GM21423 (cell line): ENCODE data around the gene ALAS2.
"Not testable (repeated sequence)": the region's sequence is repeated elsewhere in the genome, so short reads cannot be mapped to it uniquely, and the experiment has no call there.

Experiments
- ATAC-seq: cut with Tn5 transposase; IDR thresholded peaks from one replicate; pipeline ENCODE4 v1.9.1; 2021; ENCODE audit warnings: mild to moderate bottlenecking, moderate library complexity; ENCODE audit not compliant: unreplicated experiment

The ALAS2 gene

DNA sequence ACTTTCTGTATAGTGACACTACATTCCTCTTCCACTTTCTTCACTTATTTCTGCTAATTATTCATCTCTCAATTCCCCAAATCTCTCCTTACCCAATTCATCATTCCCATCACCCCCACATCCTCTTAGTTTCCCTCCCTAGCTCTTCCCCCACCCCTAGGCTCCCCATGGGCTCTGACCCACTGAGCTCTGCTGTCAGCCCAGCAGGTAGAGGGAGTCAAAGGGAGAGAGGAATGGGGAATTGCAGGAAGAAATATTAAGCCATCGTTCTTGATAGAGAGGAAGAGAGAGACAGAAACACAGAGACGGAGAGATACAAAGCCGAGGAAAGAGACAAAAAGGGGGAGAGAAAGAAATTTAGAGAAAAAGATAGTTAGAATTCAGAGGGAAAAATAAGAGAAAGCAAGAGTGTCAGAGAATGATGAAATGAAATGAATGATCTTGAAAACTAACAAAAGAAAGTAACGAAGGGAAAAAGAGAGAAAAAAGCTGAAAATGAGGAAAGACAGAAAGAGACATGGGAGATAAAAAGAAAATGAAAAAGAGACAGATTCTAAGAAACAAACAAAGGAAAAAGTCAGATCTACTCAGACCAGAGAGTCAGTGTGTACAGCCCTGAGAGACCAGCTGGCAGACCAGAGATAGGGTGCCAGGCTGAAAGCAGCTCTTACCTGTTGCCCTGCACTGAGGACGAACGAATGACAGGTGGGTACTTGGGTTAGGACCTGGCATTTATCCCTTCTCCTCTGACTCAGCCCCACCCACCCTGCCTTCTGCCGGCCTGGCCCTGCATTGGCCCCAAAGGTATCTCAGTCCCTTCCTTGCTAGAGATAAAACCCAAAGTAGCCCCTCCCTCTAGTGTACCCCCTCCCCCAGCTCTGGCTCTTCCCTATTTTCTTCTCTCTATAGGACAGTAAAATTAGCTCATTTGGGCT, at the start of gene ALAS2:
TSS of gene ALAS2 (minus strand) at position 707 of the 935 bp plus-strand sequence. CDS start 4,977 bp downstream, outside the sequence.
- no peak for ATAC-seq

GRCh38 chrX:55074851-55075467, 44.2 kb upstream of the ALAS2 start, which contains the start of gene PAGE2B:
PAGE2B (plus strand) TSS chrX:55075030; CDS start chrX:55076042, 1,012 bp downstream.
- ATAC-seq: no peak

DNA sequence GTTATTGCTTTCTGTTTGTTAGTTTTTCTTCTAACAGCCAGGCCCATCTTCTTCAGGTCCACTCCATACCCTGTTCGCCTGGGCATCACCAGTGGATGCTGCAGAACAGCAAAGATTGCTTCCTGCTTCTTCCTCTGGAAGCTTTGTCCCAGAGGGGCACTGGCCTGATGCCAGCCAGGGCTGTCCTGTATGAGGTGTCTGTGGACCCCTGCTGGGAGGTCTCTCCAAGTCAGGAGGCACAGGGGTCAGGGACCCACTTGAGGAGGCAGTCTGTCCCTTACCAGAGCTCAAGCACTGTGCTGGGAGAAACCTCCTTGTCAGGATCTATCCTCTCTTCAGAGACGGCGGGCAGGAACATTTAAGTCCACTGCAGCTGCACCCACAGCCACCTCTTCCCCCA, 41.5 kb upstream of the ALAS2 start:
- no peak for ATAC-seq

DNA sequence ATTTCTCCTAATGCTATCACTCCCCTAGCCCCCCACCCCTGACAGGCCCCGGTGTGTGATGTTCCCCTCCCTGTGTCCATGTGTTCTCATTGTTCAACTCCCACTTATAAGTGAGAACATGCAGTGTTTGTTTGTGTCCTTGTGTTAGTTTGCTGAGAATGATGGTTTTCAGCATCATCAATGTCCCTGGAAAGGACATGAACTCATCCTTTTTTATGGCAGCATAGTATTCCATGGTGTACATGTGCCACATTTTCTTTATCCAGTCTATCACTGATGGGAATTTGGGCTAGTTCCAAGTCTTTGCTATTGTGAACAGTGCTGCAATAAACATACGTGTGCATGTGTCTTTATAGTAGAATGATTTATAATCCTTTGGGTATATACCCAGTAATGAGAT, 36.4 kb upstream of the ALAS2 start:
- ATAC-seq: not testable (repeated sequence)

DNA sequence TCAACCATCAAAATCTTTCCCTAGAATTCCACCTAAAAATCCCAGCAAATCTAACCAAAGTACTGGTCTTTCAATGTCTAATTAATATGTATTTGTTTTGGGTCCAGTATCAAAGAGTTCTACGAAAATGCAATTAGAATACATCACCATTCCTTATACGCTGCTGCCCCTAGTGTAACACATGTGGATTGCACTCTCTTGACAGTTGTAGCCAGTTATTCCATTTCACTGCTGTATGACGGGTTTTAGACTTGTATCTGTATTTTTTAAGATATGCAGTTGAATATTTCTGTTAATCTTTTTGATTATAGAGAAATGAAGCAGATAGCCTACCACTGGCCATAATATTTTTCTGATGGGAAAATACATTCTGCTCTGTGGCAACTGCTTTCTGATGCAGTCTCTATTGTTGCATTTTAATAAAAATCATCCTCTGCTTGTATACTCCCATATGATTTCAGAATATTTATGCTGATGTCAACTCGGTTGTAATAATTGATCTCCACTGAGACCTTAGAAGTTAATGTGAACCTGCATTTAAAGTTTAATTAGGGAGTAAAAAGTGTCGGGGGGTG, 27.0 kb upstream of the ALAS2 start:
- no peak for ATAC-seq

GRCh38 chrX:55056820-55057674, 26.3 kb upstream of the ALAS2 start:
- ATAC-seq: no peak

GRCh38 chrX:55050599-55050998, 19.8 kb upstream of the ALAS2 start:
- ATAC-seq: not testable (repeated sequence)

GRCh38 chrX:55041514-55041913, 10.7 kb upstream of the ALAS2 start:
- ATAC-seq: no peak

DNA sequence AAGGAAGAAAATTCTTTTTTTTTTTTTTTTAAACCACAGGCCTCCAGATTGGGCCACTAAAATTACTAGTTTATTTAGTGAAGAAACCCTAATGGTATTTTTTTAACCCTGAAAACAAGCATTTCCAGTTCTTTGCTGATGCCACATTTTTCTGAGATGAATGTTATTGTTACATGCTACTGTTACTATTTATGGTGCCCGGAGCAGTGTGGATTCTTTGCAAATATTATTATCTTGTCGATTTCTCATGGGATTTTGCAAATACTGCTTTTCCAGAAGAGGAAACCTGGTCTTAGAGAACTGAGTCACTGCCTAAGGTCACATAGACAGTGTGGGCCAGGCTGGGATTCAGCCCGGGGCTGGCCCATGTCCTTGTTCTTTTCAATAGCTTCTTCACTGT, 8.7 kb upstream of the ALAS2 start:
- no peak for ATAC-seq

DNA sequence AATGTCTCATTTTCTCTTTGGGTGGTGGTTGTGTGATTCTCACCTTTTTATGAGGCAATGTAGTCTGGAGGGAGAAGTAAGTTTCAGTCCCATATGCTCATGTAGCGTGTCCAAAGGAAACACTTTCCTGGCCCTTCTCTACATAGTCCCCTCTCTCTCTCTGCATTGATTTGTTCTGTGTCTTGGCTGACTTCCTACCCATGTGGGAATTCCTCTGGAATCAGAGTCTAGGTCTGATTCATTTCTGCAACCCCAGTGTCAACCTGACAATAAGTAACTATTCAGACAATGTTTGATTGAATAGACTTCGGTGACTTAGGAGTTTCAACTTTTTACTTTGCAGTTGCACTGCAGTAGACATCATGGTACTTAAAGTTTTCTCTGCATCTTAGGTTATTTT, 2.7 kb upstream of the ALAS2 start:
- ATAC-seq: no peak

GRCh38 chrX:55029291-55029690, 1.5 kb downstream of the ALAS2 start:
- ATAC-seq: no peak

DNA sequence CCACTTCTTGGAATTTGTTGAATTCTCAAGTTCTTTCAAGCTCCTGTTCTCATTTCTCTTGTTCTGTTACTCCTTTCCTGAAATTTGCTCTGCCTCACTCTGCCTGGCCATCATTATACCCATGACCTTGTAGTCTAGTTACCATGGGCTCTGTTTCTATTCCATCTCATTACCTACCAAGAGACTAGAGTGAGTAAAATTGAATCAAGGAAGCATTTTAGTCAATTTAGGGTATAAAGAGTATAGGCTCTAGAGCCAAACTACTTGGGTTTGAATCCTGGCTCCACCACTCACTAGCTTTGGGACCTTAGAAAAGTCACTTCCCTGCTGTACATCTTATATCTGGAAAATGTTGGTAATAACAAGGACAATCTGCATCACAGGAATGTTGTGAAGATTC, 2.2 kb downstream of the ALAS2 start:
- ATAC-seq: no peak

- no peak for ATAC-seq
Observed at GRCh38 chrX:55028040-55028439, 2.7 kb downstream of the ALAS2 start.

DNA sequence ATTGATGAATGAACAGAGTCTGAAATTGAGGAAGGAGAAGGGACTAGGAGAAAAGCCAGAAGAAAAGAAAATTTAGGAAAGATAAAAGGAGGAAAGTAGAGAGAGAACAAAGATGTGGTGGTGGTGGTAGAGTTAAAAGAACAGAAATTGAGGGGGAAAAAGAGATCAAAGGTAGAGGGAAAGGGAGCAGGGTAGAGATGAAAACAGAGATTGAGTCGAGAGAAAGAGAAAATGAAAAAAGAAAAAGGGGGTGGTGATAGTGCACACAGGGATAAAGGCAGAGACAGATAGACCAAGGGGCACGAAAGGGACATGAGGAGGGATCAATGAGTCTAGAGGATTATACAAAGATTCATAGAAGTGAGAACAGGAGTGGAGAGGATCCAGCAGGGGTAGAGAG, 3.9 kb downstream of the ALAS2 start:
- ATAC-seq: no peak

GRCh38 chrX:55026143-55026542, 4.6 kb downstream of the ALAS2 start:
- no peak for ATAC-seq

DNA sequence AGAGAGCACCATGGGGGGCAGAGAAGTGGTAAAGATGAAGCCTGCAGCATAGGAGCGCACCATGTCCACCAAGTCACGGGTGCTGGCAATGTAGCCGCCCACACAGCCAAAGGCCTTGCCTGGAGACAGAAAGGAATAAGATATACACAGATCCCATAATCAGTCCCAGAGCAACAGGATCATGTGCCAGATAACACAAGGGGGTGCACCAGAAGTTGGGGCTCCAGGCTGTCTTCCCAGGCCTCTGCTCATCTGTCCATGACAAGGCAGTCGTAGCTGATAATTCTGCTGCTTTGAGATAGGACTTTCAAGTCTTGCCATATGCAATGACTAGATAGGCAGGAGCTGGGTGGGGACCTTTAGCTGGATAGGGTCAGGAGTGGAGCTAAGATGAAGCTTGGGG, 15.9 kb downstream of the ALAS2 start:
- no peak for ATAC-seq

DNA sequence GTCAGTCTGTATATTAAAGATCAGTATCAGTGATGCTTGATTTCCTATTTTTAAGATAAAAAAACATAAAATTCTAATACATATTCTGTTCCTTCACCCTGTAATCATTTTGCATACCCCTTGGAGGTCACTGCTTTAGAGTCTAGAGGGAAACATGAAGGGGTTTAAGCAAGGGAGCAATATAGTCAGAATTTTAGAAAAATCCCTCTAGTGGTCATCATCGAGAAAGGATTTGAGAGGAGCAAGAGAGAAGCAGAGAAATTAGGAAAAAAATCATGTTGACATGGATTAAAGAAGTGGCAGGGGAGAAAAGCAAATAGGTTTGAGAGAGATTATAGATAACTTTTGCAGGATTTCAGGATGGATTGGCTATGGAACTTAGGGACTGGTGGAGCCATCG, 19.5 kb downstream of the ALAS2 start:
- ATAC-seq: no peak

DNA sequence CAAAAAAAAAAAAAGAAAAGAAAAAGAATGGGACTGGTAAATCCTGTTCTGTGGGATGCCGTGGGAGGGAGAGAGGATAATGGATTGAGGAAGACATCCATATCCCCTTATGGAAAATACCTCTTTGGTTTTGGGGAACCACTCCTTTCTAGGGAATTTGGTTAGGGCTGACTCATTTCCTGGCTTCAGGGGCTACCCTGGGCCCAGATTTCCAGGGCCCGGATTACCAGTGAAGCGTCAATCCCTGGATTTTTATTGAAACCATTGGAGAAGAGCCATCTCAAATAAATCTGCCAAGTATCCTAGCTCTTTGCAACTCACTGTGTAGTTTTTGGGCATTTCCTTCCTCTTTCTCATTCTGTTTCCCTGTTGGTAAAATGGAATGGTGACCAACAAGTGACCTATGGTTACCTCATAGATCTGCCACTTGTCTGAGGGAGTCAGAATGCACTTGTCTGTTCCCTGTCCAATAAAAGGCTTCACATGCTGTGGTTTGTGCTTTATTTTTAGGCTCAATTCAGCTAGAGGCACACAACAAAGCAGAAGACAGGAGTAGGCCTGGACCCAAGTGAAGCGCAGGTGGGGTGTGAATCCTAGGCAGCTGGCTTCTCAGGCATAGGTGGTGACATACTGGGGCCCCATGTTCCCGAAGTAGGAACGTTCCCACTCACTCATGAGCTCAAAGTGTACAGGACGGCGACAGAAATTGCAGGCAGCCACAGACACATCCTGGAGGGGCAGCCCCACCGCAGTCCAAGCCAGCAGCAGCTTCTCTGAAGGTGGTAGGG, 22.0 kb downstream of the ALAS2 start:
- no peak for ATAC-seq

GRCh38 chrX:55007656-55008055, 23.1 kb downstream of the ALAS2 start:
- ATAC-seq: no peak
